HL-60 (cell line): Measurements from ENCODE around the gene CKS2.

Experiments used
- DNase-seq, 2 experiments: peaks; one replicate each; pipeline ENCODE4 v3.0.0-alpha.2; 2010 to 2020; ENCODE audit warnings: low read depth in 1 of 2, low spot score in 1 of 2
- H3K27ac ChIP-seq: fragments of 250-450 bp; sonication (Bioruptor Pico); replicated peaks from 2 replicates; pipeline ENCODE4 v1.5.1; 2020; ENCODE audit warnings: mild to moderate bottlenecking, moderate library complexity
- H3K27me3 ChIP-seq: fragments of 250-450 bp; sonication (Bioruptor Pico); 2 replicates; pipeline ENCODE4 v1.5.1; 2021; ENCODE audit warnings: mild to moderate bottlenecking, moderate library complexity; ENCODE audit not compliant: insufficient read depth, poor library complexity, severe bottlenecking
- H3K4me3 ChIP-seq: replicated peaks from 2 replicates; pipeline ENCODE4 v1.5.1; 2011; ENCODE audit warnings: mild to moderate bottlenecking, control low read depth, low read length; ENCODE audit not compliant: insufficient read depth
- GABPA ChIP-seq: IDR thresholded peaks from 2 replicates; pipeline ENCODE4 v1.6.1; 2012; ENCODE audit warnings: low read depth
- POLR2AphosphoS5 ChIP-seq: IDR thresholded peaks from 2 replicates; pipeline ENCODE4 v1.6.1; 2012; ENCODE audit warnings: low read depth
- SPI1 ChIP-seq: IDR thresholded peaks from 2 replicates; pipeline ENCODE4 v1.6.1; 2012; ENCODE audit warnings: low read depth, mild to moderate bottlenecking, borderline replicate concordance
- microRNA-seq: library from miRNA; unstranded; fragments of <30 nt; microRNA quantifications from one replicate; pipeline ENCODE4, GENCODE V29; 2018
- TF ChIP-seq, protein P1 (sequence below): IDR thresholded peaks from 2 replicates; pipeline ENCODE4 v1.6.1; 2012; ENCODE audit warnings: low read depth; ENCODE audit not compliant: insufficient replicate concordance
- TF ChIP-seq, protein P2 (sequence below): IDR thresholded peaks from one replicate; pipeline ENCODE4 v1.5.1; 2011; ENCODE audit warnings: low read length, control low read depth, inconsistent platforms; ENCODE audit not compliant: insufficient read depth

CKS2 gene

DNA sequence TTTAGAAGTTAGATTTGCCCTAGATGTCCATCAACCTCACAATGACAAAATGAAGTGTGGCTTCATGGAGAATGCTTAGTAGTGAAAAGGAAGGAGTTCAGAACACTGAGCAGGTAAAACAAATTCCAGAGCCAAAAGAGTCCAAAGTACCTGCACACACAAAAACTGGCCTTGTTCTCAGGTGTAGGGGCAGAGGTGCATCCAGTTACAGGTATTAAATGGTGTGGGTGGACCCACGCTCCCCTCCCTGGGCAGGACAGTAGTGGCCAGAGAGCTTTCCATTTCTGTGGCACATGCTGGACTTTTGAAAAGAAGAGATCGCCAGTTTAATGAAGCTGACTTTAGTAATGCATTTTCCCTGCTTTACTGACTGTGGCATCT, 54.5 kb downstream of the CKS2 start:
- Histone ChIP-seq H3K27ac (no peak overlapping the region), H3K27me3 (no peaks in the 10 kb centered on the region), H3K4me3 (no peak overlapping the region)
- TF ChIP-seq, protein P1, sequence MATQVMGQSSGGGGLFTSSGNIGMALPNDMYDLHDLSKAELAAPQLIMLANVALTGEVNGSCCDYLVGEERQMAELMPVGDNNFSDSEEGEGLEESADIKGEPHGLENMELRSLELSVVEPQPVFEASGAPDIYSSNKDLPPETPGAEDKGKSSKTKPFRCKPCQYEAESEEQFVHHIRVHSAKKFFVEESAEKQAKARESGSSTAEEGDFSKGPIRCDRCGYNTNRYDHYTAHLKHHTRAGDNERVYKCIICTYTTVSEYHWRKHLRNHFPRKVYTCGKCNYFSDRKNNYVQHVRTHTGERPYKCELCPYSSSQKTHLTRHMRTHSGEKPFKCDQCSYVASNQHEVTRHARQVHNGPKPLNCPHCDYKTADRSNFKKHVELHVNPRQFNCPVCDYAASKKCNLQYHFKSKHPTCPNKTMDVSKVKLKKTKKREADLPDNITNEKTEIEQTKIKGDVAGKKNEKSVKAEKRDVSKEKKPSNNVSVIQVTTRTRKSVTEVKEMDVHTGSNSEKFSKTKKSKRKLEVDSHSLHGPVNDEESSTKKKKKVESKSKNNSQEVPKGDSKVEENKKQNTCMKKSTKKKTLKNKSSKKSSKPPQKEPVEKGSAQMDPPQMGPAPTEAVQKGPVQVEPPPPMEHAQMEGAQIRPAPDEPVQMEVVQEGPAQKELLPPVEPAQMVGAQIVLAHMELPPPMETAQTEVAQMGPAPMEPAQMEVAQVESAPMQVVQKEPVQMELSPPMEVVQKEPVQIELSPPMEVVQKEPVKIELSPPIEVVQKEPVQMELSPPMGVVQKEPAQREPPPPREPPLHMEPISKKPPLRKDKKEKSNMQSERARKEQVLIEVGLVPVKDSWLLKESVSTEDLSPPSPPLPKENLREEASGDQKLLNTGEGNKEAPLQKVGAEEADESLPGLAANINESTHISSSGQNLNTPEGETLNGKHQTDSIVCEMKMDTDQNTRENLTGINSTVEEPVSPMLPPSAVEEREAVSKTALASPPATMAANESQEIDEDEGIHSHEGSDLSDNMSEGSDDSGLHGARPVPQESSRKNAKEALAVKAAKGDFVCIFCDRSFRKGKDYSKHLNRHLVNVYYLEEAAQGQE = no peak
- TF ChIP-seq, protein P2, sequence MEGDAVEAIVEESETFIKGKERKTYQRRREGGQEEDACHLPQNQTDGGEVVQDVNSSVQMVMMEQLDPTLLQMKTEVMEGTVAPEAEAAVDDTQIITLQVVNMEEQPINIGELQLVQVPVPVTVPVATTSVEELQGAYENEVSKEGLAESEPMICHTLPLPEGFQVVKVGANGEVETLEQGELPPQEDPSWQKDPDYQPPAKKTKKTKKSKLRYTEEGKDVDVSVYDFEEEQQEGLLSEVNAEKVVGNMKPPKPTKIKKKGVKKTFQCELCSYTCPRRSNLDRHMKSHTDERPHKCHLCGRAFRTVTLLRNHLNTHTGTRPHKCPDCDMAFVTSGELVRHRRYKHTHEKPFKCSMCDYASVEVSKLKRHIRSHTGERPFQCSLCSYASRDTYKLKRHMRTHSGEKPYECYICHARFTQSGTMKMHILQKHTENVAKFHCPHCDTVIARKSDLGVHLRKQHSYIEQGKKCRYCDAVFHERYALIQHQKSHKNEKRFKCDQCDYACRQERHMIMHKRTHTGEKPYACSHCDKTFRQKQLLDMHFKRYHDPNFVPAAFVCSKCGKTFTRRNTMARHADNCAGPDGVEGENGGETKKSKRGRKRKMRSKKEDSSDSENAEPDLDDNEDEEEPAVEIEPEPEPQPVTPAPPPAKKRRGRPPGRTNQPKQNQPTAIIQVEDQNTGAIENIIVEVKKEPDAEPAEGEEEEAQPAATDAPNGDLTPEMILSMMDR = no peak
- TF ChIP-seq POLR2AphosphoS5 = no peak
- no peak for TF ChIP-seq SPI1
- no peak for TF ChIP-seq GABPA
- DNase-seq = no peak

Small RNAs within 50 kb of the gene (microRNA-seq; reads per million reads assigned to microRNA genes)
- 1.2 reads per million for gene MIR3153
